ENCODE measurements around the gene INTS14.
A peak's percentile ranks its signal among the peaks of the same experiment; 100 is the strongest.

INTS14 gene

GRCh38 chr15:65612616-65612946, 1.6 kb upstream of the INTS14 start:
- Histone ChIP-seq H3K4me3 (ENCODE audit: low read depth in 1 of 2, low read length in 2 of 2) (peak overlapping the region in 1 of 2 experiments; percentile 78; a peak in 1 of 4 replicates), H3K9ac (ENCODE audit: low read depth, low read length) (peak overlapping the region; percentile 96; the same call in 1 of the 2 replicates), H3K36me3 (ENCODE audit: insufficient read depth, low read length) (no peaks in the 10 kb centered on the region), H2AFZ (ENCODE audit: low read depth, low read length) (no peak overlapping the region), H3K4me1 (ENCODE audit: insufficient read depth, low read length) (peaks cover 40% of the 10 kb centered on the region), H3K79me2 (ENCODE audit: insufficient read depth, low read length) (peaks cover 44% of the 10 kb centered on the region), H3K4me2 (ENCODE audit: insufficient read depth, low read length) (peak overlapping the region; percentile 83), H3K27ac (ENCODE audit: low read length) (no peak overlapping the region; the same call in 1 of the 2 replicates), H4K20me1 (ENCODE audit: insufficient read depth, low read length) (no peaks in the 10 kb centered on the region), H3K9me3 (ENCODE audit: insufficient read depth, low read length, severe bottlenecking) (no peaks in the 10 kb centered on the region), H3K27me3 (ENCODE audit: insufficient read depth, low read length, poor library complexity) (no peaks in the 10 kb centered on the region)
- TF ChIP-seq EZH2 (IDR thresholded peaks at IDR 0.05; ENCODE audit: borderline replicate concordance, low read depth, low read length, severe bottlenecking), result no peak
- no peak for TF ChIP-seq CTCF (IDR thresholded peaks at IDR 0.05; ENCODE audit: borderline replicate concordance, extremely low read depth, low read length, poor library complexity, severe bottlenecking)
- DNase-seq (no peak), ATAC-seq (ENCODE audit: insufficient read depth, low read depth) (no peak)

- no peak for DNase-seq
- Histone ChIP-seq H3K4me1 (ENCODE audit: insufficient read depth, low read length) (peaks cover 40% of the 10 kb centered on the region), H4K20me1 (ENCODE audit: insufficient read depth, low read length) (no peaks in the 10 kb centered on the region), H3K27me3 (ENCODE audit: insufficient read depth, low read length, poor library complexity) (no peaks in the 10 kb centered on the region), H3K36me3 (ENCODE audit: insufficient read depth, low read length) (peaks cover 4% of the 10 kb centered on the region; the same call in 1 of the 2 replicates), H3K9ac (ENCODE audit: low read depth, low read length) (peak overlapping the region; percentile 96), H2AFZ (ENCODE audit: low read depth, low read length) (peak overlapping the region; percentile 93), H3K4me3 (ENCODE audit: low read depth in 1 of 2, low read length in 2 of 2) (peak overlapping the region; percentile 78 to 98; a peak in 3 of 4 replicates), H3K79me2 (ENCODE audit: insufficient read depth, low read length) (peaks cover 49% of the 10 kb centered on the region), H3K27ac (ENCODE audit: low read length) (peak overlapping the region; percentile 92), H3K9me3 (ENCODE audit: insufficient read depth, low read length, severe bottlenecking) (no peaks in the 10 kb centered on the region), H3K4me2 (ENCODE audit: insufficient read depth, low read length) (peak overlapping the region; percentile 83)
- ATAC-seq (ENCODE audit: insufficient read depth, low read depth), result no peak
- TF ChIP-seq EZH2 (IDR thresholded peaks at IDR 0.05; ENCODE audit: borderline replicate concordance, low read depth, low read length, severe bottlenecking) (no peak), CTCF (IDR thresholded peaks at IDR 0.05; ENCODE audit: borderline replicate concordance, extremely low read depth, low read length, poor library complexity, severe bottlenecking) (no peak)
Observed at GRCh38 chr15:65611888-65612615, 1.1 kb upstream of the INTS14 start.

GRCh38 chr15:65603559-65603958, 7.4 kb downstream of the INTS14 start:
- peaks cover 62% of the 10 kb centered on the region for H3K36me3 ChIP-seq (ENCODE audit: insufficient read depth, low read length)

More at GRCh38 chr15:65603559-65603958, 7.4 kb downstream of the INTS14 start:
- Histone ChIP-seq H3K27me3 (ENCODE audit: insufficient read depth, low read length, poor library complexity) (no peaks in the 10 kb centered on the region), H4K20me1 (ENCODE audit: insufficient read depth, low read length) (no peaks in the 10 kb centered on the region), H3K4me3 (ENCODE audit: low read depth in 1 of 2, low read length in 2 of 2) (no peak overlapping the region), H3K27ac (ENCODE audit: low read length) (no peak overlapping the region), H3K79me2 (ENCODE audit: insufficient read depth, low read length) (peaks cover 45% of the 10 kb centered on the region), H3K9me3 (ENCODE audit: insufficient read depth, low read length, severe bottlenecking) (no peaks in the 10 kb centered on the region), H3K9ac (ENCODE audit: low read depth, low read length) (no peak overlapping the region), H3K4me2 (ENCODE audit: insufficient read depth, low read length) (no peak overlapping the region), H3K4me1 (ENCODE audit: insufficient read depth, low read length) (peaks cover 2% of the 10 kb centered on the region; the same call in 1 of the 2 replicates), H2AFZ (ENCODE audit: low read depth, low read length) (no peak overlapping the region)
- ATAC-seq (ENCODE audit: insufficient read depth, low read depth), result no peak
- no peak for DNase-seq
- no peak for TF ChIP-seq CTCF (IDR thresholded peaks at IDR 0.05; ENCODE audit: borderline replicate concordance, extremely low read depth, low read length, poor library complexity, severe bottlenecking)
- TF ChIP-seq EZH2 (IDR thresholded peaks at IDR 0.05; ENCODE audit: borderline replicate concordance, low read depth, low read length, severe bottlenecking), result no peak
